GM23338 (cell line): ENCODE measurements around the gene YAP1. TPM values are rescaled to one million over a fixed set of nuclear protein-coding genes. Genes with fewer than 3 reads are reported as not detected.

Experiments used
- ATAC-seq: fragments of 200-7000 bp; cut with Tn5 transposase; 3 replicates; pipeline ENCODE4 v1.9.1; 2020
- DNase-seq: peaks from one replicate; pipeline ENCODE4 v3.0.0-alpha.2; 2015; ENCODE audit warnings: low spot score
- H2AFZ ChIP-seq: fragments of 200-600 bp; sonication (generic); 2 replicates; pipeline ENCODE4 v1.8.0; 2016; ENCODE audit warnings: antibody characterized with exemption, mild to moderate bottlenecking, moderate library complexity
- H3F3A ChIP-seq: fragments of 200-600 bp; sonication (generic); replicated peaks from 2 replicates; pipeline ENCODE4 v1.8.0; 2017; ENCODE audit warnings: antibody characterized with exemption, mixed run types, low read depth
- H3K27ac ChIP-seq: fragments of 200-600 bp; sonication (generic); 2 replicates; pipeline ENCODE4 v1.6.1; 2016; ENCODE audit warnings: low read depth
- H3K27me3 ChIP-seq: fragments of 200-600 bp; sonication (generic); 2 replicates; pipeline ENCODE4 v1.8.0; 2016; ENCODE audit warnings: mild to moderate bottlenecking, mixed run types, moderate library complexity; ENCODE audit not compliant: insufficient read depth
- H3K36me3 ChIP-seq: fragments of 200-600 bp; sonication (generic); 2 replicates; pipeline ENCODE4 v1.8.0; 2016; ENCODE audit warnings: mild to moderate bottlenecking; ENCODE audit not compliant: insufficient read depth
- H3K4me1 ChIP-seq: fragments of 200-600 bp; sonication (generic); 2 replicates; pipeline ENCODE4 v1.8.0; 2016; ENCODE audit warnings: mild to moderate bottlenecking, moderate library complexity; ENCODE audit not compliant: insufficient read depth
- H3K4me2 ChIP-seq: fragments of 200-600 bp; sonication (generic); 2 replicates; pipeline ENCODE4 v1.7.1; 2017; ENCODE audit warnings: mixed run types
- H3K4me3 ChIP-seq: fragments of 200-600 bp; sonication (generic); 2 replicates; pipeline ENCODE4 v1.6.1; 2016; ENCODE audit warnings: mixed run types
- H3K79me2 ChIP-seq: fragments of 200-600 bp; sonication (generic); replicated peaks from 2 replicates; pipeline ENCODE4 v1.8.0; 2017; ENCODE audit warnings: mild to moderate bottlenecking; ENCODE audit not compliant: insufficient read depth
- H3K9me2 ChIP-seq: fragments of 200-600 bp; sonication (generic); 2 replicates; pipeline ENCODE4 v1.8.0; 2017; ENCODE audit not compliant: insufficient read depth
- H4K20me1 ChIP-seq: fragments of 200-600 bp; sonication (generic); replicated peaks from 2 replicates; pipeline ENCODE4 v1.8.0; 2017; ENCODE audit warnings: mild to moderate bottlenecking; ENCODE audit not compliant: insufficient read depth
- H3K27ac Mint-ChIP-seq: 2 replicates; pipeline ENCODE4 v1.8.0; 2020; ENCODE audit warnings: inconsistent platforms, mild to moderate bottlenecking, moderate library complexity, mixed read lengths
- H3K27me3 Mint-ChIP-seq: 3 replicates; pipeline ENCODE4 v1.8.0; 2022; ENCODE audit warnings: low read depth, mild to moderate bottlenecking, moderate library complexity, mixed read lengths, inconsistent platforms; ENCODE audit not compliant: insufficient read depth, poor library complexity
- H3K36me3 Mint-ChIP-seq: 3 replicates; pipeline ENCODE4 v1.8.0; 2021; ENCODE audit warnings: low read depth, mild to moderate bottlenecking, inconsistent platforms, moderate library complexity, mixed read lengths
- H3K4me1 Mint-ChIP-seq: 3 replicates; pipeline ENCODE4 v1.8.0; 2020; ENCODE audit warnings: mild to moderate bottlenecking, inconsistent platforms, mixed read lengths
- H3K4me3 Mint-ChIP-seq: 3 replicates; pipeline ENCODE4 v1.8.0; 2021; ENCODE audit warnings: moderate library complexity, mild to moderate bottlenecking, inconsistent platforms, mixed read lengths
- H3K9me3 Mint-ChIP-seq: 3 replicates; pipeline ENCODE4 v1.8.0; 2020; ENCODE audit warnings: moderate library complexity, mild to moderate bottlenecking, inconsistent platforms, mixed read lengths
- CREB1 ChIP-seq: fragments of 250-450 bp; sonication (Bioruptor Pico); IDR thresholded peaks from 2 replicates; pipeline ENCODE4 v1.5.0; 2020; ENCODE audit warnings: low read depth, mild to moderate bottlenecking, moderate library complexity
- ETS1 ChIP-seq: IDR thresholded peaks from 2 replicates; pipeline ENCODE4 v1.6.1; 2016; ENCODE audit warnings: antibody characterized with exemption
- EZH2 ChIP-seq: fragments of 200-600 bp; sonication (generic); IDR thresholded peaks from one replicate; pipeline ENCODE4 v1.8.0; 2017; ENCODE audit warnings: antibody characterized with exemption, mild to moderate bottlenecking, low read depth; ENCODE audit not compliant: unreplicated experiment
- JUNB ChIP-seq: IDR thresholded peaks from one replicate; pipeline ENCODE4 v1.6.1; 2016; ENCODE audit warnings: antibody characterized with exemption; ENCODE audit not compliant: unreplicated experiment
- NANOG ChIP-seq: IDR thresholded peaks from 2 replicates; pipeline ENCODE4 v1.6.1; 2016; ENCODE audit warnings: antibody characterized with exemption, borderline replicate concordance
- POLR2AphosphoS5 ChIP-seq: IDR thresholded peaks from 2 replicates; pipeline ENCODE4 v1.6.1; 2016; ENCODE audit warnings: antibody characterized with exemption, low read depth
- STAT1 ChIP-seq: IDR thresholded peaks from one replicate; pipeline ENCODE4 v1.6.1; 2016; ENCODE audit warnings: antibody characterized with exemption; ENCODE audit not compliant: unreplicated experiment
- ZNF114 ChIP-seq: fragments of 250-450 bp; sonication (Bioruptor Pico); IDR thresholded peaks from 2 replicates; pipeline ENCODE4 v1.5.0; 2020; ENCODE audit warnings: mild to moderate bottlenecking, moderate library complexity
- ZNF331 ChIP-seq: fragments of 250-450 bp; sonication (Bioruptor Pico); IDR thresholded peaks from 2 replicates; pipeline ENCODE4 v1.5.0; 2020; ENCODE audit warnings: low read depth, mild to moderate bottlenecking, moderate library complexity
- polyA plus RNA-seq: library from polyadenylated mRNA; unstranded; fragments of >200 nt; fragmentation: Nextera tagmentation; extraction: Ambion mirVana; gene quantifications from 2 replicates; pipeline ENCODE4 v1.2.1, GENCODE V29; 2016
- total RNA-seq: library from RNA; depleted of rRNA; stranded (reverse); fragments of >200 nt; shearing (Covaris generic); gene quantifications from 2 replicates; pipeline ENCODE4 v1.2.3, GENCODE V29; 2014
- TF ChIP-seq, protein P1 (sequence below), 2 experiments: fragments of 200-600 bp in 1 of 2; sonication (generic) in 1 of 2; conservative IDR thresholded peaks; 2 replicates each; pipeline versions ENCODE4 v1.5.1 to v1.6.1; 2016 to 2017; ENCODE audit warnings: antibody characterized with exemption in 2 of 2, low read depth in 2 of 2, mild to moderate bottlenecking in 2 of 2, moderate library complexity in 1 of 2
- TF ChIP-seq, protein P2 (sequence below): fragments of 250-450 bp; sonication (Bioruptor Pico); IDR thresholded peaks from 2 replicates; pipeline ENCODE4 v1.5.0; 2020; ENCODE audit warnings: mild to moderate bottlenecking, moderate library complexity

The YAP1 gene
- total and polyA plus RNA-seq, 2 experiments from 2014 or later = 17.2 to 155 TPM

DNA sequence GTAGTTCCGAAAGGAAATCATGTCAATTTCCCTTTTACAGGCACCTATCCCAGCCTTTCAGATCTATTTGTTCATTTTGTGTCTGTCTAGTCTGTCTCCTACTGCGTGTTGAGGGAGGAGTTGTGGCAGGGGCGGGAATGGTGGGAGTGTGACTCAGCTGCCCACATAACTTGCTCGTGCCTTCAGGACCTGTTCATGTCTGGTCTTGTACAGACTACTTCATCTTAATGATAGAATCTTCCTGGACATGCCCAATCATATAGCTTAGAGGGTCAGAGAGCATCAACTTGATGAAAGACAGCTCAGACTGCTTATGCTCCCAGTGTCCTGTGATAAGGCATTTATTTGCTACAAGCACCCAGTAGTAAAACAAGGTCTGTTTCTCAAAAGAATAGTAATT, 146.0 kb downstream of the YAP1 start:
- no peak overlapping the region for H3K27ac ChIP-seq
- DNase-seq (no peak), ATAC-seq (no peak)
- no peak overlapping the region for H3K4me2 ChIP-seq
- no peaks in the 10 kb centered on the region; the same call in 1 of the 2 replicates for H3K9me2 ChIP-seq
- no peak overlapping the region for H3K27ac Mint-ChIP-seq
- peaks cover 11% of the 10 kb centered on the region for H3K4me1 Mint-ChIP-seq
- TF ChIP-seq JUNB = no peak
- TF ChIP-seq ETS1 = no peak
- no peak for TF ChIP-seq ZNF114
- no peak for TF ChIP-seq NANOG
- no peaks in the 10 kb centered on the region for H3F3A ChIP-seq
- H3K27me3 Mint-ChIP-seq = peaks cover 4% of the 10 kb centered on the region
- no peaks in the 10 kb centered on the region for H4K20me1 ChIP-seq
- H3K36me3 Mint-ChIP-seq = no peaks in the 10 kb centered on the region
- H2AFZ ChIP-seq = no peak overlapping the region
- H3K4me1 ChIP-seq = peaks cover 5% of the 10 kb centered on the region; the same call in 1 of the 2 replicates
- no peaks in the 10 kb centered on the region for H3K36me3 ChIP-seq
- H3K4me3 Mint-ChIP-seq = no peak overlapping the region
- H3K9me3 Mint-ChIP-seq = no peaks in the 10 kb centered on the region
- no peaks in the 10 kb centered on the region for H3K27me3 ChIP-seq
- no peak overlapping the region for H3K4me3 ChIP-seq
- H3K79me2 ChIP-seq = no peaks in the 10 kb centered on the region

DNA sequence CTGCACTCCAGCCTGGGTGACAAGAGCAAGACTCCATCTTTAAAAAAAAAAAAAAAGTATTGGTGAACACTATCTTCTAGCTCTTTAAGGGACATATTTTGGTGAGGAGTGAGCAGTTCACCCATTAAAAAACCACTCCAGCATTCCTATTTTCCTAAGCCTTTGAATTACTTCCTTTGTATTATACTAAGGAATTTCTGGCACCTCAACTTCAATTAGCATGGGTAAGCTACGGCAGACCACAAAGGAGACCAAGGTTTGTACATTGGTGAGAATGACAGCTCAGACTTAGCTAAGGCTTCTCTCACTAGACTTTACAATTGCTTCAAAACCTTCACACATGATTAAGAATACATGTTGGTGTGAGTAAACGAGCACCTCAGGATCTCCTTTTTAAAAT, 150.0 kb downstream of the YAP1 start:
- H4K20me1 ChIP-seq = no peaks in the 10 kb centered on the region
- DNase-seq = peak; percentile 59
- H3K36me3 ChIP-seq = no peaks in the 10 kb centered on the region
- no peaks in the 10 kb centered on the region; the same call in 1 of the 2 replicates for H3K9me2 ChIP-seq
- no peak overlapping the region for H3K4me2 ChIP-seq
- ATAC-seq = peak; percentile 40
- H3F3A ChIP-seq = no peaks in the 10 kb centered on the region
- H3K27ac Mint-ChIP-seq = no peak overlapping the region
- no peak overlapping the region for H3K4me3 Mint-ChIP-seq
- H3K27me3 Mint-ChIP-seq = peaks cover 4% of the 10 kb centered on the region
- no peaks in the 10 kb centered on the region for H3K27me3 ChIP-seq
- no peaks in the 10 kb centered on the region for H3K79me2 ChIP-seq
- H3K36me3 Mint-ChIP-seq = no peaks in the 10 kb centered on the region
- no peak overlapping the region for H2AFZ ChIP-seq
- peaks cover 2% of the 10 kb centered on the region; the same call in 1 of the 3 replicates for H3K4me1 Mint-ChIP-seq
- no peak overlapping the region for H3K4me3 ChIP-seq
- no peaks in the 10 kb centered on the region for H3K9me3 Mint-ChIP-seq
- no peak overlapping the region for H3K27ac ChIP-seq
- H3K4me1 ChIP-seq = peaks cover 5% of the 10 kb centered on the region; the same call in 1 of the 2 replicates
- TF ChIP-seq JUNB (no peak), STAT1 (no peak), CREB1 (CRISPR knock-in tag) (no peak), EZH2 (no peak), NANOG (no peak), POLR2AphosphoS5 (no peak), ZNF331 (CRISPR knock-in tag) (no peak)
- TF ChIP-seq, protein P1, sequence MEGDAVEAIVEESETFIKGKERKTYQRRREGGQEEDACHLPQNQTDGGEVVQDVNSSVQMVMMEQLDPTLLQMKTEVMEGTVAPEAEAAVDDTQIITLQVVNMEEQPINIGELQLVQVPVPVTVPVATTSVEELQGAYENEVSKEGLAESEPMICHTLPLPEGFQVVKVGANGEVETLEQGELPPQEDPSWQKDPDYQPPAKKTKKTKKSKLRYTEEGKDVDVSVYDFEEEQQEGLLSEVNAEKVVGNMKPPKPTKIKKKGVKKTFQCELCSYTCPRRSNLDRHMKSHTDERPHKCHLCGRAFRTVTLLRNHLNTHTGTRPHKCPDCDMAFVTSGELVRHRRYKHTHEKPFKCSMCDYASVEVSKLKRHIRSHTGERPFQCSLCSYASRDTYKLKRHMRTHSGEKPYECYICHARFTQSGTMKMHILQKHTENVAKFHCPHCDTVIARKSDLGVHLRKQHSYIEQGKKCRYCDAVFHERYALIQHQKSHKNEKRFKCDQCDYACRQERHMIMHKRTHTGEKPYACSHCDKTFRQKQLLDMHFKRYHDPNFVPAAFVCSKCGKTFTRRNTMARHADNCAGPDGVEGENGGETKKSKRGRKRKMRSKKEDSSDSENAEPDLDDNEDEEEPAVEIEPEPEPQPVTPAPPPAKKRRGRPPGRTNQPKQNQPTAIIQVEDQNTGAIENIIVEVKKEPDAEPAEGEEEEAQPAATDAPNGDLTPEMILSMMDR (conservative IDR thresholded peaks at IDR 0.05; ENCODE audit: low read depth in 2 of 2) = no peak
- TF ChIP-seq, protein P2, sequence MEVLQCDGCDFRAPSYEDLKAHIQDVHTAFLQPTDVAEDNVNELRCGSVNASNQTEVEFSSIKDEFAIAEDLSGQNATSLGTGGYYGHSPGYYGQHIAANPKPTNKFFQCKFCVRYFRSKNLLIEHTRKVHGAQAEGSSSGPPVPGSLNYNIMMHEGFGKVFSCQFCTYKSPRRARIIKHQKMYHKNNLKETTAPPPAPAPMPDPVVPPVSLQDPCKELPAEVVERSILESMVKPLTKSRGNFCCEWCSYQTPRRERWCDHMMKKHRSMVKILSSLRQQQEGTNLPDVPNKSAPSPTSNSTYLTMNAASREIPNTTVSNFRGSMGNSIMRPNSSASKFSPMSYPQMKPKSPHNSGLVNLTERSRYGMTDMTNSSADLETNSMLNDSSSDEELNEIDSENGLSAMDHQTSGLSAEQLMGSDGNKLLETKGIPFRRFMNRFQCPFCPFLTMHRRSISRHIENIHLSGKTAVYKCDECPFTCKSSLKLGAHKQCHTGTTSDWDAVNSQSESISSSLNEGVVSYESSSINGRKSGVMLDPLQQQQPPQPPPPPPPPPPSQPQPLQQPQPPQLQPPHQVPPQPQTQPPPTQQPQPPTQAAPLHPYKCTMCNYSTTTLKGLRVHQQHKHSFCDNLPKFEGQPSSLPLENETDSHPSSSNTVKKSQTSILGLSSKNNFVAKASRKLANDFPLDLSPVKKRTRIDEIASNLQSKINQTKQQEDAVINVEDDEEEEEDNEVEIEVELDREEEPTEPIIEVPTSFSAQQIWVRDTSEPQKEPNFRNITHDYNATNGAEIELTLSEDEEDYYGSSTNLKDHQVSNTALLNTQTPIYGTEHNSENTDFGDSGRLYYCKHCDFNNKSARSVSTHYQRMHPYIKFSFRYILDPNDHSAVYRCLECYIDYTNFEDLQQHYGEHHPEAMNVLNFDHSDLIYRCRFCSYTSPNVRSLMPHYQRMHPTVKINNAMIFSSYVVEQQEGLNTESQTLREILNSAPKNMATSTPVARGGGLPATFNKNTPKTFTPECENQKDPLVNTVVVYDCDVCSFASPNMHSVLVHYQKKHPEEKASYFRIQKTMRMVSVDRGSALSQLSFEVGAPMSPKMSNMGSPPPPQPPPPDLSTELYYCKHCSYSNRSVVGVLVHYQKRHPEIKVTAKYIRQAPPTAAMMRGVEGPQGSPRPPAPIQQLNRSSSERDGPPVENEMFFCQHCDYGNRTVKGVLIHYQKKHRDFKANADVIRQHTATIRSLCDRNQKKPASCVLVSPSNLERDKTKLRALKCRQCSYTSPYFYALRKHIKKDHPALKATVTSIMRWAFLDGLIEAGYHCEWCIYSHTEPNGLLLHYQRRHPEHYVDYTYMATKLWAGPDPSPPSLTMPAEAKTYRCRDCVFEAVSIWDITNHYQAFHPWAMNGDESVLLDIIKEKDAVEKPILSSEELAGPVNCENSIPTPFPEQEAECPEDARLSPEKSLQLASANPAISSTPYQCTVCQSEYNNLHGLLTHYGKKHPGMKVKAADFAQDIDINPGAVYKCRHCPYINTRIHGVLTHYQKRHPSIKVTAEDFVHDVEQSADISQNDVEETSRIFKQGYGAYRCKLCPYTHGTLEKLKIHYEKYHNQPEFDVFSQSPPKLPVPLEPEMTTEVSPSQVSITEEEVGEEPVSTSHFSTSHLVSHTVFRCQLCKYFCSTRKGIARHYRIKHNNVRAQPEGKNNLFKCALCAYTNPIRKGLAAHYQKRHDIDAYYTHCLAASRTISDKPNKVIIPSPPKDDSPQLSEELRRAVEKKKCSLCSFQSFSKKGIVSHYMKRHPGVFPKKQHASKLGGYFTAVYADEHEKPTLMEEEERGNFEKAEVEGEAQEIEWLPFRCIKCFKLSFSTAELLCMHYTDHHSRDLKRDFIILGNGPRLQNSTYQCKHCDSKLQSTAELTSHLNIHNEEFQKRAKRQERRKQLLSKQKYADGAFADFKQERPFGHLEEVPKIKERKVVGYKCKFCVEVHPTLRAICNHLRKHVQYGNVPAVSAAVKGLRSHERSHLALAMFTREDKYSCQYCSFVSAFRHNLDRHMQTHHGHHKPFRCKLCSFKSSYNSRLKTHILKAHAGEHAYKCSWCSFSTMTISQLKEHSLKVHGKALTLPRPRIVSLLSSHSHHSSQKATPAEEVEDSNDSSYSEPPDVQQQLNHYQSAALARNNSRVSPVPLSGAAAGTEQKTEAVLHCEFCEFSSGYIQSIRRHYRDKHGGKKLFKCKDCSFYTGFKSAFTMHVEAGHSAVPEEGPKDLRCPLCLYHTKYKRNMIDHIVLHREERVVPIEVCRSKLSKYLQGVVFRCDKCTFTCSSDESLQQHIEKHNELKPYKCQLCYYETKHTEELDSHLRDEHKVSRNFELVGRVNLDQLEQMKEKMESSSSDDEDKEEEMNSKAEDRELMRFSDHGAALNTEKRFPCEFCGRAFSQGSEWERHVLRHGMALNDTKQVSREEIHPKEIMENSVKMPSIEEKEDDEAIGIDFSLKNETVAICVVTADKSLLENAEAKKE (CRISPR knock-in tag) = no peak
